Vagina (tissue), 2 donors: ENCODE measurements around the gene KLK2.

Experiments used
- CTCF ChIP-seq, 3 experiments: fragments of 450-650 bp in 2 of 3; fragments of 200-600 bp in 1 of 3; sonication (generic) in 1 of 3; IDR thresholded peaks; one replicate each; pipeline ENCODE4 v1.5.1; 2017 to 2019; ENCODE audit warnings: antibody characterized with exemption in 3 of 3, mild to moderate bottlenecking in 2 of 3, moderate library complexity in 2 of 3
- POLR2A ChIP-seq, 2 donors: fragments of 450-650 bp; IDR thresholded peaks; one replicate each; pipeline ENCODE4 v1.6.1; 2017; ENCODE audit warnings: antibody characterized with exemption in 2 of 2, mild to moderate bottlenecking in 2 of 2, moderate library complexity in 2 of 2

- TF ChIP-seq CTCF (IDR thresholded peaks at IDR 0.05) (no peak), POLR2A (IDR thresholded peaks at IDR 0.05) (no peak)
These were observed 42.2 kb upstream of the KLK2 start for GRCh38 chr19:50831026-50831396.
